ENCODE results near the gene GLS. TPM values are rescaled to one million over a fixed set of nuclear protein-coding genes. Genes with fewer than 3 reads are reported as not detected.

Gene GLS
- total and polyA plus RNA-seq, 2 donors (not counting 1 experiment from before 2014, with no cell fraction given) = 32.5 to 195 TPM

GRCh38 chr2:190999949-191000665 lies 119.5 kb downstream of the GLS start:
- ChIA-PET POLR2A (no interaction called here), CTCF (no interaction called here)
- Histone ChIP-seq H3K9ac (ENCODE audit: low read length) (no peak overlapping the region), H3K4me1 (ENCODE audit: control insufficient read depth in 2 of 2, insufficient read depth in 2 of 2, low read length in 2 of 2) (no peaks in the 10 kb centered on the region), H4K20me1 (ENCODE audit: control insufficient read depth, insufficient read depth, low read length, poor library complexity, severe bottlenecking) (no peaks in the 10 kb centered on the region), H2AFZ (ENCODE audit: insufficient read depth, low read depth, low read length, poor library complexity, severe bottlenecking) (no peak overlapping the region), H3K36me3 (replicated peaks in 1 of 2; ENCODE audit: control extremely low read depth in 1 of 2, control insufficient read depth in 1 of 2, extremely low read depth in 1 of 2, insufficient read depth in 2 of 2, low read length in 1 of 2) (peaks cover 31 to 97% of the 10 kb centered on the region in 2 experiments), H3K27me3 (replicated peaks in 1 of 4; ENCODE audit: control extremely low read depth in 1 of 4, control insufficient read depth in 3 of 4, insufficient read depth in 4 of 4, low read length in 3 of 4) (no peaks in the 10 kb centered on the region), H3K9me3 (ENCODE audit: control extremely low read depth in 1 of 3, control insufficient read depth in 2 of 3, insufficient read depth in 1 of 3, low read length in 2 of 3) (peaks cover 0 to 10% (median 1%) of the 10 kb centered on the region in 3 donors), H3K79me2 (ENCODE audit: control insufficient read depth, insufficient read depth, low read length) (peaks cover 4% of the 10 kb centered on the region), H3K4me2 (replicated peaks; ENCODE audit: low read depth, low read length, poor library complexity, severe bottlenecking) (no peak overlapping the region), H3K4me3 (ENCODE audit: control extremely low read depth in 1 of 5, extremely low read depth in 1 of 5, insufficient read depth in 1 of 5, low read depth in 2 of 5, low read length in 4 of 5) (no peak overlapping the region), H3K27ac (ENCODE audit: low read length in 2 of 2) (no peak overlapping the region)
- Mint-ChIP-seq H3K4me1 (no peaks in the 10 kb centered on the region), H3K9me3 (ENCODE audit: insufficient read depth) (no peaks in the 10 kb centered on the region), H3K4me3 (no peak overlapping the region), H3K27ac (no peak overlapping the region), H3K27me3 (no peaks in the 10 kb centered on the region)
- WGBS (ENCODE audit: insufficient coverage) = 93% methylated on average over 3 of the region's 9 CpGs
- intact Hi-C loops (cut with micrococcal nuclease) = no loop called here
- ATAC-seq (ENCODE audit: low read depth) = no peak
- DNase-seq = no peak
- TF ChIP-seq EZH2 (IDR thresholded peaks at IDR 0.05; ENCODE audit: borderline replicate concordance, insufficient read depth, low read depth, low read length, poor library complexity, severe bottlenecking) (no peak), CTCF (IDR thresholded peaks at IDR 0.05) (no peak)

GRCh38 chr2:191001032-191001431 lies 120.4 kb downstream of the GLS start:
- TF ChIP-seq CTCF (IDR thresholded peaks at IDR 0.05) (no peak), EZH2 (IDR thresholded peaks at IDR 0.05; ENCODE audit: borderline replicate concordance, insufficient read depth, low read depth, low read length, poor library complexity, severe bottlenecking) (no peak)
- DNase-seq = no peak
- H3K27ac ChIP-seq (ENCODE audit: low read length in 2 of 2) = peak overlapping the region in 1 of 2 donors; percentile 16
- no peak overlapping the region for H3K4me3 ChIP-seq (ENCODE audit: control extremely low read depth in 1 of 5, extremely low read depth in 1 of 5, insufficient read depth in 1 of 5, low read depth in 2 of 5, low read length in 4 of 5)
- peaks cover 4% of the 10 kb centered on the region for H3K79me2 ChIP-seq (ENCODE audit: control insufficient read depth, insufficient read depth, low read length)
- ChIA-PET POLR2A (no interaction called here), CTCF (no interaction called here)
- Mint-ChIP-seq H3K27me3 (no peaks in the 10 kb centered on the region), H3K4me3 (no peak overlapping the region), H3K27ac (no peak overlapping the region), H3K9me3 (ENCODE audit: insufficient read depth) (no peaks in the 10 kb centered on the region), H3K4me1 (no peaks in the 10 kb centered on the region)
- H3K27me3 ChIP-seq (replicated peaks in 1 of 4; ENCODE audit: control extremely low read depth in 1 of 4, control insufficient read depth in 3 of 4, insufficient read depth in 4 of 4, low read length in 3 of 4) = no peaks in the 10 kb centered on the region
- 94% methylated on average over 2 of the region's 2 CpGs for WGBS (ENCODE audit: insufficient coverage)
- H3K4me2 ChIP-seq (replicated peaks; ENCODE audit: low read depth, low read length, poor library complexity, severe bottlenecking) = no peak overlapping the region
- no peak overlapping the region for H3K9ac ChIP-seq (ENCODE audit: low read length)
- H3K36me3 ChIP-seq (replicated peaks in 1 of 2; ENCODE audit: control extremely low read depth in 1 of 2, control insufficient read depth in 1 of 2, extremely low read depth in 1 of 2, insufficient read depth in 2 of 2, low read length in 1 of 2) = peaks cover 35 to 97% of the 10 kb centered on the region in 2 experiments
- no peaks in the 10 kb centered on the region for H3K4me1 ChIP-seq (ENCODE audit: control insufficient read depth in 2 of 2, insufficient read depth in 2 of 2, low read length in 2 of 2)
- no peak for ATAC-seq (ENCODE audit: low read depth)
- H4K20me1 ChIP-seq (ENCODE audit: control insufficient read depth, insufficient read depth, low read length, poor library complexity, severe bottlenecking) = no peaks in the 10 kb centered on the region
- peaks cover 0 to 5% (median 1%) of the 10 kb centered on the region in 3 donors for H3K9me3 ChIP-seq (ENCODE audit: control extremely low read depth in 1 of 3, control insufficient read depth in 2 of 3, insufficient read depth in 1 of 3, low read length in 2 of 3)
- intact Hi-C loops (cut with micrococcal nuclease) = no loop called here
- H2AFZ ChIP-seq (ENCODE audit: insufficient read depth, low read depth, low read length, poor library complexity, severe bottlenecking) = no peak overlapping the region
